Measurements from ENCODE around the gene IL1RAPL1.
"Not testable (repeated sequence)": the region's sequence is repeated elsewhere in the genome, so short reads cannot be mapped to it uniquely, and the experiment has no call there.

The IL1RAPL1 gene

DNA sequence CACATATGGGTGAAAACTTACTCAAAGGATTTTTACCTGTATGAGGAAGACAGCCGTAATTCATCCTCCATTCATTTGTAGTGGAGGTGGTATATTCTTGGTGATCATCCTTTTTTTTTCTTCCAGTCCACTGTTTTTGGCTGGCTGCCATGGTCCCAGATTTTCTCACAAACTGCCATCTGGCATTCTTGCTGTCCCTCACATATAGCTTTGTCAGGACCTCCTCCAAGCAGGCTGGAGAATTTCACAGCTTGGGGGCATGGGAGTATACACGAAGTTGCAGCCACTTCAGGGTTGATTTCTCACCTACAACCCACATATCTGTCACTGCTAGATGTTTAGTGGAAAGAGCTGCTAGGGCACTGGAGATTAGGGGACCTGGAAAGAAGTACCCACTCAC is 401.0 kb downstream of the IL1RAPL1 start:
- peak in 1 of 2 experiments; percentile 46 for DNase-seq

DNA sequence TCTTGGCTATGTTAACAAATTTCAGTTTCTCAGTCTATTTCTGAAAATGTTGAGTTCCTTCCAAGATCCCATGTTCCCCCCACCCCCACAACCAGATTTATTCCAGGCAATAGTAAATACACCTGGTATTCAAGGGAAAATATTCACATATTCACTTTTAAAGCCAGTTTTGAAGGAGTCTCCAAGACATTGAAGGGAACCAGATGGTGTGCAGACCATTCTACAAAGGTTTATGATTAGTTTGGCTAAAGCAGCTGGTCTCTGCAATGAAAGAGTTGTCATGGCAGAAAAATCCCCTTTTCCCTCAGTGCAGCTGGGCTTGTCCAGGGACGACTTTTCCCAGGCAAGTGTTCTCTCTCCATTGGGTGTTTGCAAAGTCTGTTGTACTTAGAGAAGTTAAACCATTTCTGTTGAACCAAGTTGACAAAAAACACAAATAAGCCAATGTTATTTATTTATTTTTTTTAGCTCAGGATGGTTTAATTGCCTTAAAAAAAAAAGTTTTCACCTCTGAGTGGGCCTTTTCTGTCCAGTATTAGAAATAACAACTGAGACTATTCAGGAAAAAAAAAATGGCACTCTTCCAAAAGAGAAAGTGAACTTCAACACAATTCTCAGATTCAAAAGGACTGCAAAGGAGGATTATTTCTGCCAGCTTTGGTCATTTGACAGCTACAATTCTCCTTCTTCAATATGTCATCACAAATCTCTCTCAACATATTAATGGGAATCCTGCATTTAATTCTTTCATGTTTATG is 410.6 kb downstream of the IL1RAPL1 start:
- DNase-seq: no peak

DNA sequence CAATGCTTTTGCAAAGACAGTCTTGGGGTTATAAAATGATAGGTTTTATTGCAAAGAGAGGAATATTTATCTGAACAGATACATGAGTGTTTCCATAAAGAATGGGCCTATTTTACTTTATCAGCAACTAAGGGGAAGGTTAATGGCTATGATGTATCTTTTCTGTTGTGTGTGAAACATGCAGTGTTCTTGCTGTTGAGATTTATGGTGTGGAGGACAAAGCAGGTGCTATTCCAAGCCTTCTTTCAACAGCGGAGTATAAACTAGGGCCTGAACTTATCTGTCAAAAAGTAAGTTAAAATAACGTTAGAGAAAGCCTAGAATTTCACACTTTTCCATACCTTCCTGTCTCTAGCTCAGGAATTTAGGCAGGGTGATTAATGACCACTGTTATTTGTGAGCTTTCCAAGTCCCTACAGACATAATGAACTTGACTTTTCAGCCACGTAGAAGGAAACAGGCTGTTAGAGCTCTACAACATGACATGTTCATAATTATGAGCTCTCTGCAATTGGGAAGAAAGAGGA is 411.4 kb downstream of the IL1RAPL1 start:
- DNase-seq: no peak

DNA sequence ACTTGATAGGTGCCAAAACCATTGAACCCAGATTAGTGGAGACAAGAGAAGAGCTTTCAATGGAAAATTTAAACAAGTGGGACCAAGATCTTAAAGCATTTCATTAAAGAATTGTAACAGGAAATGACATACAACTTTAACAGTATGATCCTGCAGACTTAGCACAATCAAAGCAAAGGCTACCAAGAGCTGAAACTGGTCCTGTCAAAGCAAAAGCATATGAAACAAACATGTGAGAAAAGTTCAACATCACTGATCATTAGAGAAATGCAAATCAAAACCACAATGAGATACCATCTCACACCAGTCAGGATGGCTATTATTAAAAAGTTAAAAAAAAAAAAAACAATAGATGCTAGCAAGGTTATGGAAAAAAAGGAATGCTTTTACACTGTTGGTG is 425.6 kb downstream of the IL1RAPL1 start:
- no peak for DNase-seq

DNA sequence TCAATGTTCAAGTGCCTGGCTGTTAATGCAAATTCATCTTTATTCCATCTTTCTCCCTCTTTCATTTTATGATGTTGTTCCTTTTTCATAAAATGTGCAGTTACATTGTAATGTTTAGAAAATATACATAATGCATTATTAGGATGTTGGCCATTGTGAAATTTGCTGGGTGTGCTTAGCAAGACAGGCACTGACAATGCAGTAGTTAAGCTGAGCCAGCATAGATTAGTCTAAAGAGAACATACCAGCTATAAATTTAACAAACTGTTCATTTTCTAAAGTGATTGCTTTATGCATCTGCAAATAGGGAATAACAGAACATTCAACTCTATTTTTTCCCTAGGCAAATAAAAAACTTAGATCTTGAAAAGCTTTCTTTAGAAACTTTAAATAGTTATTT is 436.0 kb downstream of the IL1RAPL1 start:
- peak in 1 of 2 experiments; percentile 41 for DNase-seq

DNA sequence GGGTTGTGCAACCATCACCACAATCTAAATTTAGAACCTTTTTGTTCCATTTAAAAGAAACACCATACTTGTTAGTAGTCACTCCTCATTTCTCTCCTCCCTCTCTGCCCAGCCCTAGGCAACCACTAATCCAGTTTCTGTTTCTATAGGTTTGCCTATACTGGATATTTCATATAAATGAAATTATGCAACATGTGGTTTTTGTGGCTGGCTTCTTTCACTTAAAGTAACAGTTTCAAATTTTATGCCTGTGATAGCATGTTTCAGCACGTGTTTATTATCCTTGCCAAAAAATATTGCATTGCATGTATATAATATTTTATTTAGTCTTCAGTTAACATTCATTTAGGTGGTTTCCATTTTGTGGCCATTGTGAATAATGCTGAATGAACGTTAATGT is 437.6 kb downstream of the IL1RAPL1 start:
- DNase-seq: no peak

DNA sequence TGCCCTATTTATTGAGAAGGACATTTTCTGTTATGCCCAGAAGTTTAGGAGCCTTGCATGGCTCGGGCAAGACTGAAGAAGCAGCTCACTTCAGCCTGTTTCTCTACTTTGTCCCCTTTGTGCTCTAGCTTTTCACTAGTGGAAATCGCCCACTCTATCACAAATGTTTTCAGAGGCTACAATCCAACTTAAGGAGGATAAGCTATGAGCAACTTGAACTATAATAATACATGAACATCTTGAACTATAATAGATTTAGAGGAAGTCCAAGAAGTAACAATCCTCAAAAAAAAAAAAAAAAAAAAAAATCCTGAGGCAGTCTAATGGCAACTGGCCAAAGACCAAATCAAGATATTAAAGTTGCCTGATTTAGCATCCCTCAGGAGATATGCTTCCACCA is 452.3 kb downstream of the IL1RAPL1 start:
- no peak for DNase-seq

DNA sequence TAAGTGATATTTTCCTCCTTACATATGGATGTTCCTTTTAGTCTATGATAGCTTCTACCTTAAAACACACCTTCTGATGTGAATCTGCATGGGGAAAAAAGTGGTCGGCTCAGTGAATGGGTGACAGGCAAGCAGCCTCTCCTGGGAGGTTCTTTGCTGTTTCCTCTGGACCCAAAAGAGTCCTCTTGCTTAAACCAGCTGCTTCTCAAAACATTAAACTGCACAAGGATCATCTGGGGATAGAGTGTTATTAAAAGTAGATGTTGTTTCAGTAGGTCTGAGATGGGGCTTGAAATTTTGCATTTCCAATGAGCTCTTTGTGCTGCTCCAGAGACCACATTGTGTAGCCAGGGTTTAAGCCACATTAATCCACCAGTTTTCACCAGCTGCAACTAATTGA is 452.9 kb downstream of the IL1RAPL1 start:
- DNase-seq: no peak

DNA sequence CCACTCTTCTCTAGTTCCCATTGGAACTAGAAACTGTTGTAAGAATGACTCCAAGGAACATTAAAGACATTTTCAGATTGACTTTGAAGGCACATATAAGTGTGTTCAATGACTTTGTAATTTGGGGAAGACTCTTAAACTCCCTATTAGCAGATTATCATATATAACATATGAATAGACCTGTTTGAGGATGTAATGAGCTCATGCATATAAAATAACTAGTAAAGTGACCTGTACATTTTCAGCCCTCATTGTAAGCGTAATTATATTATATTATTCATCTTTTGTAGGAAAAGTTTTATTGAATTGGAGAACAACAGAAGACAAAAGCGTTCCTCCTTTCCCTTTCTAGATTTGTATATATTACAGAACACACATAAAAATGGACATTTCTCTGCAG is 455.1 kb downstream of the IL1RAPL1 start:
- DNase-seq: no peak

DNA sequence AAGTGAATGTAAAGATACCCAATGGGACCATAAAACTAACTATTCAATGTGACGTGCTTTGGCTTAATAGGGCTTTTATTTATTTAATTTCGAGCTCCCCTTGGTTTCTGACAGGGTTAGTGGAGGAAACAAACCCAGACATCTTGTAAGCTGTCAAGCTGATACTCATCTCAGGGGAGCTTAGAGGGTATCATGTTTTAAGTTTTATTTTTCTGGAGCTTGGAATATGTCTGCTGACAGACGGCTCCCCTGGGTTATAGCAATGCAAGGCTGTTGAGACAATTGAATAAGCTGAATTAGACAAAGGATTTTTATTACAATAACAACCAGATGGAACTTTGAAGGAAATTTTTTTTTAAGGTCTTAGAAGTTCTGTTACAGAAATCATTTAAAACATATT is 456.5 kb downstream of the IL1RAPL1 start:
- no peak for DNase-seq

DNA sequence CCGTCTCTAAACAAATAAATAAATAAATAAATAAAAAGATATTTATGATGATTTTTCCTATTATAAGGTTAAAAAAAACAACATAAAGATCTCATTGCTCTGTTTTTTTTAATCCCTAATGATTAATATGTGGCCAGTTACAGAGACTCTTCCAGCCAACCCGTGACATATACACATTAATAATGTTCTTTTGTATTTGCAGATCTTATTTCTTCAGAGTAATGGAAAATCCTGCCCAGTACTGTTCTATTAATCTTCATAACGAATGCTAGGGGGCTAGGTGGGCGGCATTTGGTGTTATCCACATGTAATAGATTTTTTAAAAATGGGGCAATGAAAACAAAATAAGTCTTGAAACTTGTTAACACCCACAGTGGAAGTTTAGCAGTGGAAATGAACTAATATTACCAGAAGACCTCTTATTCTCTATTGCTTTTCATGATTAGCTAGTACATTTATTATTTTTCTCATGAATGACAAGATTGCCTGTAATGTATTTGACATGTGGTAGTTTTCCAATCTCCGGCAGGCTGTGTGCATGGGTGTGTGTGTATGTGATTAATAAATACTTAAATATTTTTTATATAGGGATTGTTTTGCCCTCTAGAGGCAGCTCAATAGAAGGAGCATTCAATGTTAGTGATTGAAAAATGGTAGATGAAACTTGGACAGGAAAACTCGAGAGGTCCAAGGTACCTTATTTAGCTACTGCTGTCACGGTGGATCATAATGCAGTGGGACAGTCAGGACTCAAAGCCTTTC is 457.4 kb downstream of the IL1RAPL1 start:
- DNase-seq: peak in 1 of 2 experiments; percentile 16

DNA sequence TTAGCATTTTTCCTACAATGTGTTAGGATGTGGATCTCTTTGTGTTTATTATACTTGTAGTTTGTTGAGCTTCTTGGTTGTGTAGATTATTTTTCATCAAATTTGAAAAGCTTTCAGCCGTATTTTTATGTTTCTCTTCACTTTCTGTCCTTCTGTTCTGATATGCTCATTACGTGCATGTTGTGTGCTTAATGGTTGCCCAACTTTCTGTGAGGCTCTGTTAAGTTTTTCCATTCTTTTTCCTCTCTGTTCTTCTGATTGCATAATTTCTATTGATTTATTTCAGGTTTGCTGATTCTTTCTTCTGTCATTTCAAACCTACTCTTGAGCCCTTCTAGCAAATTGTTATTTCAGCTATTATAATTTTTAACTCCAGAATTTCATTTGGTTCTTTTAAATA is 478.2 kb downstream of the IL1RAPL1 start:
- DNase-seq: no peak

DNA sequence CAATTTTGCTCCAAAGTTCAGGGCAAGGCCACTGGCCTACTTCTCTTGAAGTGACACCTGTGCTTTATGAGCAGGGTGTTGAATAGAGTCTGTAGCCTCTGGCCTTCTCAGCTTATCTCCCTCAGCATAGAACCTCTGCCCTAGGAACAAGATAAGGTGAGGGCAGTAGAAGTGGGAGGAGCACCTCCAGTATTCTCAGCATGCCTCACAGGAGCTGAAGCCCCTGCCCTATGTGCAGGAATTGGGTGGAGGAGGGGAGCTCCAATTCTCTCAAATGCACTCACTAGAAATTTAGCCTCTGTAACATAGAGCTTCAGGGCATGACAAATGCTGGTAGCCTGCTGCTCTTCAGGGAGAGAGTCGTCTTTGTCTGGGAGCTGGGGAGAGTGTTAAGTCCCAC is 479.3 kb downstream of the IL1RAPL1 start:
- no peak for DNase-seq

DNA sequence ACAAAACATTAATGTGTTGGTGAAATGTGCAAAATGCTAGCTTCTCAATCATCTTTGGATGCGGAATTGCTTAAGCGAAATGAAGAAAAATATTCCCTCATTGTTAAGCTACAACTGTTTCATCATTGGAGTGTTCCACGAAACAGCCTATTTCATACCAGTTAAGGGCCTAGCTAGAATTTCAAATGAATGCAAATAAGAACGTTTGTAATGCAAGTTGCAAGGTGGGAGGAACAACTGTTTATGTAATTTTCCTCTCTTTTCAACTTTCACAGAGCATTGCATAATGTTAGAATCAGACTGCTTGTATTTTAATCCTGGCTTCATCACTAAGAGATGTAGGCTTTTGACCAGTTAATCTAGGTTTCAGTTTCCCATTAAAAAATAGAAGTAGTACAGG is 480.1 kb downstream of the IL1RAPL1 start:
- no peak for DNase-seq

DNA sequence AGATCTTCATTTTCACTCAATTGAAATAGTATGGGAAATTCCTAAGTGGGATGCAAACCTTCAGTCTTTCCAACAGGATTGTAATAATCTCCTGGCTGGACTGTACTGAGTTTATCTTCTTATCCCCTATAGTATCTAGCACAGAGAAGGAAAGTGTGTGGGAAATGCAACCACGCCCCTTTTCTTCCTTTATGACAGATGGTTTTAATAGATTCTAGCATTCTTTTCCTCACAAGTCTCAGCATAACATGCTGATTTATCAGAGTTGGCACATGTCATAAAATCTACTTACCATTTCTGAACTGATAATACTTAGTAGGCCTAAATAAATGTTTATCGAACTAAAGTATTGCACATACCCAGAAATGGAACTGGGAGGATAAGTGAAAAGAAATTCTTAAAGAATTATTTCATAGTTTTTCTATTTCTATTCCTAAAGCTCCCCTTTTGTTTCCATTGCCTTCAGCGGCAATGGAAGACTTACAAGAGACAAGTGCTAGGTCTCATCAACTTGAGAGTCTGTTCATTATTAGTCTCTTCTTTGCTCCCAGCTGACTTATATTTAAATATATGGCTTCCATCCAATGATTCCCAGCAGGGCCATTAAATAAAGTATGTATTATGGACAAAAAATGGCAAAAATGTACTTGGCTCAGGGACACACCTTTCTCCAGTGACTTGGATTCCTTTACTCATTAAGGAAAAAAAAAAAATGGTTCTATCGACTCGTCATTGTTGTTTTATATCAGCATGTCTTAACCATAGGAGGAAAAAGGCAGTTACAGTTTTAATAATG is 484.5 kb downstream of the IL1RAPL1 start:
- no peak for DNase-seq

DNA sequence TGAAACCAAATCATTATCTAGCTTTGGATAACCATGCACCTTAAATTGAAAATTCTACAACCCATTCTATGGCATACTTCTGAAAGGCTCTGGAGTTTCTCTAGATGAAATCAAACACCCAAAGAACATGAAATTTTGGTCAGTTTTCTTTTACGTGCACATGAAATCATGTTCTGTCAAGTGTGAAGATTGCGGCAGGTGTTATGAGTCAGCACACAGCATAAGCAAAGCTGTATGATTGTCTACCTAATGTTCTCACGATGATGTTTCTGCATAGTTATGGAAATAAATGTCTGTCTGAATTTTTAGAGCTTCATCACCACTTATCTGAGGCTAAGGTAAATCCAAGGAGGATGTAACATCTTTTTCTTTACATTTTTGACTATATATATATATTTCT is 495.3 kb downstream of the IL1RAPL1 start:
- no peak for DNase-seq

DNA sequence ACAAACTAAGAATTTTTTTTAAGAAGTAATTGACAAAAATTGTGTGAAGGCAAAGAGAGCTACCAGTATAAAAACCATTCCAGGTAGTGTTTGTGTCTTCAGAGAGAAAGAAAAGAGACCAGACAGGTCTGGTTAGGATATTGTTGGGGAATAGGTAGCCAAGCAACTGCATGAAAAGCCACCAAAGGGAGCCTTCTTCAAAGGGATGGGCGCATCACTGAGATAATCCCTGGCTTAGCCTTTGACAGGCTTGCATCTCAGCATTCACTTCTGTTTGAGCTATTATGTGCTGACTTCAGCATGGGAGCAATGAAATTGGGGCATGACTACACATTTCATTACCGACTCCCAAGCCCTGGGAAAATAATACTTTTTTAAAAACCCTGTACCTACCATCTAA is 496.6 kb downstream of the IL1RAPL1 start:
- no peak for DNase-seq

DNA sequence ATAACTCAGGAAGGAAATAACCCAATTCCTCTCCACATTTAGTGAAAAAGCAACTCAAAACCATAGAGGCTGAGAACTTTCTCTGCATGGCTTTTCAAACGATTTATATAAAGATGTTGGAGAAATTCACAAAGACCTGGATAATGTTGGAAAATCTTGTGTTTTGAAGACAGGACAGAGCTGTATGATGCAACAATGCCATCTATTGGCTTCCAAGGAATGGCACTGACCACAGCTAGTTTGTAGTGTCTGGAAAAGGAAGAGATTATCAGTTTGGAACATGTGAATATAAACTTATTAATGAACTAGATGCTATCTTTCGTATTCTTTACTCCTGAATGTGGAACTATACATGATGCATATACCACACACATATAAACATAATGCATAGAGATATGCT is 503.6 kb downstream of the IL1RAPL1 start:
- DNase-seq: peak in 1 of 2 experiments; percentile 4

DNA sequence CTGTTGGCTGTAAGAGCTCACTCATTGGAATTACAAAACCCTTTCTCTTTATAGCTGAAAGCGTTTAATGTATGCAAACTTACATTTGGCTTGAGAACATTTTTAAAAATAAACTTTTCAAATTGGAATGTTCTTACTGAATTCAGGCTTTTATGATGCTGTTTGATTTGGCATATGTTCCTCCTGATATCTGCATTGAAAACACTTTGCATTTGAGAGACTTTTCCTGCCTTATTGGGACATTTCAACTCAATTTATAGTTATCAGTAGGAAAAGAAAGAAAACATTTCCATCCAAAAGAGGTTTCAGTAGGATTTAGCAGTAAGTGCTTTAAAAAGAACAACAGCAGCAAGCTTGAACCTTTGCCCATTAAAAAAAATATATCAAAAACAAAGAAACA is 520.0 kb downstream of the IL1RAPL1 start:
- no peak for DNase-seq

DNA sequence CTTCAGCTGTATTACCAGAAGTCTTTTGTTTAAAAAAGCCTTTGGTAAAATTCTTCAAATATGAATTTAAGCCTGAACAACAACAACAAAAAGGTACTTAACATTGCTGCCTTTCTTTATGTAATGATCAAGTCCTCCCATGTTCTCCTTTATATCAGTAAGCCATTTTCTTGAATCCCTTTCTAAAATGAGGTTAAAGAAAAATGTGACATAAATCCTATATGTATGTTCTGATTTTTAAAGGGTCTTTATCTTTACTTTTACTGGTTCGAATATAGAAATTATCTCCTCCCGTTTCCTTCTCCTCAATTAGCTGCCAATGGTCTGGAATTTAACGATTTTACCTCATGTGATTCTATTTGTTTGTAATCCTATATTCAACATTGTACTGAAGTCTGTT is 522.8 kb downstream of the IL1RAPL1 start:
- DNase-seq: no peak

DNA sequence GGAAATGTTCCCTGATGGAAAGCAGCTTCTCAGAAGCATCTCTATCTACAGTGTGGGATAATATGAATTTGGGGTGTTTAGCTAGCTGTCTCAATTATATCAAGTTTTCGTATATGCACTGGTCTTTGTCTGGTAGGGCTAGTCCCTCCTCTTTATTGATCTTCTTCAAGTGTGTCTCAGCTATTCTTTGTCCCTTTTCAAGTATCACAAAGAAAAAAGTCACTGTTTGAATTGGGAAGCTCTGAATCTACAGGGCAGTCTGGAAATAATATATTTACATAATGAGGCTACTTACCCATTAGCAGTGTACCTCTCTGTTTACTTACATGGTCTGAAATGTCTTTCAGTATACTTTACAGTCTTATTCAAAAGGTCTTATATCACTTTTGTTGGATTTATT is 526.0 kb downstream of the IL1RAPL1 start:
- no peak for DNase-seq

DNA sequence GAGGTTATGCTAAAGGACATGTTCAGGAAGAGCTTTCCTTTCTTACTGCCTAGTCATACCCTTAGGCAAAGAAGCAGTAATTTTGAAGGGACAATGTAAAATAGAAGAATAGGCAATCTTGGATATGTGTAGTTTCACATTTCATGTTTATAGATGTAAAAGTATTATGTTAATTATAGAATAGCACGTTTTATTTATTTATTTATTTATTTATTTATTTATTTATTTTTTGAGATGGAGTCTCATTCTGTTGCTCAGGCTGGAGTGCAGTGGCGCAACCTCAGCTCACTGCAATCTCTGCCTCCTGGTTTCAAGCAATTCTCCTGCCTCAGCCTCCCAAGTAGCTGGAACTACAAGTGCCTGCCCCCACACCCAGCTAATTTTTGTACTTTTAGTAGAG is 535.6 kb downstream of the IL1RAPL1 start:
- DNase-seq: not testable (repeated sequence)

DNA sequence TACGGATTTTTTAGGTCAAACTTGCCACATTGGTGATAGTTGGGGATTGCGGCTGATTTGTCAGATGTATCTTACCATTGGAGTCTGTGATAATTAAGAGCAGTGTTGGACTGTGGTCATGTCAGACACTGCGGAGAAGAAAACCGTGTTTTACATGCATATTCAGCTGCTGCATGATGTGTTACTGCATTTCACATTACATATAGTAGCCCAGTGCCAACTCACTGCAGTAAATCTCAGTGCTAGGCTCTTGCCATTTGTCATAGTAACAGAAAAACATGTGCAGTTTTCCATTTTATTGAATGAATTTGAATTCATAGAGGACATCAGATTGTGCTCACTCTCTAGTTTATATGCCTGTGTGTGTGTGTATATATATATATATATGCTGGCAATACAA is 543.7 kb downstream of the IL1RAPL1 start:
- no peak for DNase-seq
